ENCODE data around the gene PRSS16. TPM values are rescaled to one million over a fixed set of nuclear protein-coding genes. Genes with fewer than 3 reads are reported as not detected.

Gene PRSS16
- total RNA-seq, 1 donor from 2014 or later, result 10.5 TPM

DNA sequence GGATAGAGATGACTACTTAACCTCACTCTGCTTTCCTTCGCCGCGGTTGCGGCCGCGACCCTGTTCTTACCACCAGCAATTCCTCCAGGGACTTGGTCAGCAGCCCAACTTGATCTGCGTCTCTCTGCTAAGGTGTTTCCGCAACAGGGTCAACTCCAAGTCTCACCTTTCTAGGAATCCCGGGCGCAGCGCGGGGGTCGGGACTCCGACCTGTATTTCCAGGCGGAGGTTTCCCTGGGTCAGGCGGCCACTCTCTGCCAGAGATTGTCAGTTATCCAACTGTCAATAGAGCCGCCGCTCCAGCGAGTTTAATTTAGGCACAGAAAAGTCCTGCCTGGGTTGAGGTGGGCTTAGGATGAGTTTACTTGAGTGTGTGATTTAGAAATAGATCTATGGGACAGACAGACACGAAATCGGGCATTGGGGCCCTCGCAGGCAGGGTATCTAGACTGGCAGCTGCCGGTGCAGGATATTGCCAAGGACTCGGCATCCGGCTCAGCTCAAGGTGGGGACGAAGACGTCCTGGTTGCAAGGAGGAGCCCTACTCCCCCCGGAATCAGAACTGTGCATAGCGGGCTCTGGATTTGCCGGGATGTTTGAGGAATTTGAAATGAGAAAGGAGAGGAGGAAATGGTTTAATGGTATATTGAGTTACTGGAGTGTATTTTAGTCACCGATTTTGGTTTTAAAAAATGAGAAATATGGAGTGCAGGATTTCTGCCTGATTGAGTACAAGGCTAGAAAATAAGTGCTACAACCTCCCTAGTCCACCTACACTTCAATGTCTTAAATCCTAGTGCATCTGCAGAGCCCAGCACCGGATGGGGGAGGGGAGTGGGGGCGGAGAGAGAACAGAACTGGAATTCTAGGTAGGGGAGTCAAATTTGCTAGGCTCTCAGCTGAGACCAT lies 40.9 kb downstream of the PRSS16 start:
- TF ChIP-seq, protein P1, sequence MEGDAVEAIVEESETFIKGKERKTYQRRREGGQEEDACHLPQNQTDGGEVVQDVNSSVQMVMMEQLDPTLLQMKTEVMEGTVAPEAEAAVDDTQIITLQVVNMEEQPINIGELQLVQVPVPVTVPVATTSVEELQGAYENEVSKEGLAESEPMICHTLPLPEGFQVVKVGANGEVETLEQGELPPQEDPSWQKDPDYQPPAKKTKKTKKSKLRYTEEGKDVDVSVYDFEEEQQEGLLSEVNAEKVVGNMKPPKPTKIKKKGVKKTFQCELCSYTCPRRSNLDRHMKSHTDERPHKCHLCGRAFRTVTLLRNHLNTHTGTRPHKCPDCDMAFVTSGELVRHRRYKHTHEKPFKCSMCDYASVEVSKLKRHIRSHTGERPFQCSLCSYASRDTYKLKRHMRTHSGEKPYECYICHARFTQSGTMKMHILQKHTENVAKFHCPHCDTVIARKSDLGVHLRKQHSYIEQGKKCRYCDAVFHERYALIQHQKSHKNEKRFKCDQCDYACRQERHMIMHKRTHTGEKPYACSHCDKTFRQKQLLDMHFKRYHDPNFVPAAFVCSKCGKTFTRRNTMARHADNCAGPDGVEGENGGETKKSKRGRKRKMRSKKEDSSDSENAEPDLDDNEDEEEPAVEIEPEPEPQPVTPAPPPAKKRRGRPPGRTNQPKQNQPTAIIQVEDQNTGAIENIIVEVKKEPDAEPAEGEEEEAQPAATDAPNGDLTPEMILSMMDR (conservative IDR thresholded peaks at IDR 0.05), result no peak
- peak overlapping the region; percentile 31 for H3K27ac Mint-ChIP-seq

DNA sequence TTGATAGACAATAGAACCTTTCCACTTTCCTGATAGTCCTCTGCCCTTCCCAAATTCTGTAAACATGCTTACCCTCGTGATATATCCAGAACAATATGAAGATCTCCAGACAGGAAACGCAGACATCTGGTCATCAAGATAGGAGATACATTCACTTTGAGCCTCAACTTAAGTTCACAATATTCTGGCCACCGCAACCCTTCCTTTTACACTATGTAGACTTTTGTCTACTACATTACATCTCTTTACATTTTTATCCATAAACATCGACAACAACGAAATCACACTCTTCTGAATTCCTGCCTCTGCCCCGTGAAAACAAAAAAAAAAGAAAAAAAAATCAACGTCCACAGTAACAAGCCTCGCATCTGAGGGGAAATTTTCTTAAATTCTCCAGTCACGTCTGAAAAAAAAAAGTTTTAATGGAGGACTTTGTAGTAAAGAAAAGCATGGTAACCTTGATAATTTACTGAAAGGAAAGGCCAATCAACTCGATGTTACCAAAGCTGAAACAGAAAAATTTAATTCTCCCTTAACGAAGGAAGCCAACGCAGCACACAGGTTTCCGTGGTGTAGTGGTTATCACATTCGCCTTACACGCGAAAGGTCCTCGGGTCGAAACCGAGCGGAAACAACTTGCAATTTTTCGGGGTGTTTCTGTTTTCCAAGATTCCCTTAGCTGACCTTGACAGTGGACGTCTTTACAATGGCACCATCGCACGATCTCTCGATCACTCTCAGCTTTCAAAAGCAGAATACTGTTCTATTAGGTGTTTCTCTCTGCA lies 42.8 kb downstream of the PRSS16 start:
- Mint-ChIP-seq H3K9me3 (no peaks in the 10 kb centered on the region), H3K27me3 (peaks cover 95% of the 10 kb centered on the region), H3K27ac (peak overlapping the region; percentile 23), H3K4me3 (peak overlapping the region; percentile 81), H3K4me1 (ENCODE audit: unreplicated experiment) (peaks cover 24% of the 10 kb centered on the region), H3K36me3 (peaks cover 5% of the 10 kb centered on the region)
- TF ChIP-seq, protein P1 (conservative IDR thresholded peaks at IDR 0.05), result no peak
- DNase-seq (ENCODE audit: extremely low spot score, unreplicated experiment), result no peak

More for the DNA sequence above, 40.9 kb downstream of the PRSS16 start:
- peaks cover 19% of the 10 kb centered on the region for H3K4me1 Mint-ChIP-seq (ENCODE audit: unreplicated experiment)
- H3K9me3 Mint-ChIP-seq, result no peaks in the 10 kb centered on the region
- peaks cover 94% of the 10 kb centered on the region for H3K27me3 Mint-ChIP-seq
- H3K4me3 Mint-ChIP-seq, result peak overlapping the region; percentile 82
- DNase-seq (ENCODE audit: extremely low spot score, unreplicated experiment), result no peak
- peaks cover 5% of the 10 kb centered on the region for H3K36me3 Mint-ChIP-seq

DNA sequence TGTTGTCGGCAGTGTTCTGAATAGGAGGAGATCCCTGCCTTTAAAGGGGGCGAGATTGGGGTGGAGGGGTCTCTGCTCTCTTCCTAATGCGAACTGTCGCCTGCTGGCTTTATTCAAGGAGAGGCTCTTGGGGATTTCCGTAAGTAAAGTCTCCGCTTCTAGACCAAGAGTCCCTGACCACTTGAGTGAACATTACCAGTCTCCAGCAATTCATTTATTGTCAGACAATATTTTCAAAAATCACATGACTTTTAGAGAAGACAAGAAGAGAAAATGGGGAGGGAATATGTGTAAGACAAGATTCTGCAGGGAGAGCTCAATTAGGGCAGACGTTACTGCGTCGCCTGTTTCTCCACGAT lies 43.3 kb downstream of the PRSS16 start:
- TF ChIP-seq, protein P1 (conservative IDR thresholded peaks at IDR 0.05), result no peak
- peak overlapping the region; percentile 81 for H3K4me3 Mint-ChIP-seq
- peaks cover 5% of the 10 kb centered on the region for H3K36me3 Mint-ChIP-seq

GRCh38 chr6:27293436-27294098 lies 46.1 kb downstream of the PRSS16 start:
- Mint-ChIP-seq H3K4me1 (ENCODE audit: unreplicated experiment) (peaks cover 29% of the 10 kb centered on the region), H3K27ac (peak overlapping the region; percentile 64), H3K9me3 (no peaks in the 10 kb centered on the region), H3K4me3 (peak overlapping the region; percentile 75), H3K36me3 (peaks cover 5% of the 10 kb centered on the region), H3K27me3 (peaks cover 95% of the 10 kb centered on the region)
- DNase-seq (ENCODE audit: extremely low spot score, unreplicated experiment), result no peak
- TF ChIP-seq, protein P1 (conservative IDR thresholded peaks at IDR 0.05), result no peak

More for the DNA sequence above, 43.3 kb downstream of the PRSS16 start:
- no peak for DNase-seq (ENCODE audit: extremely low spot score, unreplicated experiment)
- Mint-ChIP-seq H3K27me3 (peaks cover 95% of the 10 kb centered on the region), H3K9me3 (no peaks in the 10 kb centered on the region), H3K4me1 (ENCODE audit: unreplicated experiment) (peaks cover 29% of the 10 kb centered on the region), H3K27ac (peak overlapping the region; percentile 23)

DNA sequence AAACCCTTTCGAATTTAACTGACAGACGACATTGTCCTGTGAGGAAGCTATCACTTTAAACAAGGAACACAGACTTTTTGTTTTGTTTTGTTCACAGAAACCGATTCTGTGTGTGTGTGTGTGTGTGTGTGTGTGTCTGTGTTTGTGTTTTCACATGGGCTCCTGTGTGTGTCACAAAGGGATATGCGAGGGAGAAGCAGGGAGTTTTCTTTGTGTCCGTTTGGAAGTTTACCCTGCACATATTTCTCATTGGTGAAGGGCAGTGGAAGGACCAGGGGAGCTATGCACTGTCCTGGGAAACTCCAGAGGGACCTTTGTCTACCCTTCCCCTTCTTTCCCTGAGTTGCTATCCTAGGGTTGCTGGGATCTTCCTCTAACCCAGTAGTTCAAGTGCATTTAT lies 46.9 kb downstream of the PRSS16 start:
- Mint-ChIP-seq H3K36me3 (peaks cover 5% of the 10 kb centered on the region), H3K27me3 (peaks cover 93% of the 10 kb centered on the region), H3K9me3 (no peaks in the 10 kb centered on the region), H3K4me3 (peak overlapping the region; percentile 87), H3K4me1 (ENCODE audit: unreplicated experiment) (peaks cover 28% of the 10 kb centered on the region), H3K27ac (peak overlapping the region; percentile 44)
- TF ChIP-seq, protein P1 (conservative IDR thresholded peaks at IDR 0.05), result no peak
- no peak for DNase-seq (ENCODE audit: extremely low spot score, unreplicated experiment)
